ENCODE measurements around the gene KRT8.
"Not testable (repeated sequence)": the region's sequence is repeated elsewhere in the genome, so short reads cannot be mapped to it uniquely, and the experiment has no call there.

KRT8 gene

DNA sequence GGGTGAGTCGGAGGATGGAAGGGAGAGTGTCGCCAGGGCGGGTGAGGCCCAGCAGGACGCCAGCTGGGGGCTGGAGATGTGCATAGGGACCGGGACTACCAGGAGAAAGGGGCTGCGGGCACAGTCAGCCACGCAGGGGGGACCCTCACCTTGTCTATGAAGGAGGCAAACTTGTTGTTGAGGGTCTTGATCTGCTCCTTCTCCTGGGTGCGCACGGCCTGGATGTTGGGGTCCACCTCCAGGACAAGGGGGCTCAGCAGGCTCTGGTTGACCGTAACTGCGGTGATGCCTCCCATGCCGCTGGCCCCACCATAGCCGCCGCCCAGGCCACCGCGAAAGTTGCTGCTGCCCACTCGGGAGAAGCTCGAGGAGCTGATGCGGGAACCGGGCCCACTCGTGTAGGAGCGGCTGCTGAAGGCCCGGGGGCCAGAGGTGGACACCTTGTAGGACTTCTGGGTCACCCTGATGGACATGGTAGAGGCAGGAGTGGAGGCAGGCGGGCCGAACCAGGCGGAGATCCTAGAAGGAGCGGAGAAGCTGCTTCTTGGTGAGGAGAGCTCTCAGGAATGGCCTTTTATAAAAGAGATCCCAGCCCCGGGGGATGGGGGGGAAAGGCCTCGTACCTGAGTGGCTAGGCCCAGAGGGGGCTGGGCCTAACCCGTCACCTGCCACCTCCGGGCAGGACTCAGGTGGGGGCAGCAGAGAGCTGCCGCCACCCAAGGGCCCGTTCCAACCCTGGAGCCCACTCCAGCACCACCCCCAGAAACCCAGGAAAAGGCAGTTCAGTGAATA is at the start of gene KRT8:
Gene KRT8 (minus strand): TSS at position 568 of the 792 bp plus-strand sequence. CDS start 95 bp downstream, at position 473.
- DNase-seq, result not testable (repeated sequence)

DNA sequence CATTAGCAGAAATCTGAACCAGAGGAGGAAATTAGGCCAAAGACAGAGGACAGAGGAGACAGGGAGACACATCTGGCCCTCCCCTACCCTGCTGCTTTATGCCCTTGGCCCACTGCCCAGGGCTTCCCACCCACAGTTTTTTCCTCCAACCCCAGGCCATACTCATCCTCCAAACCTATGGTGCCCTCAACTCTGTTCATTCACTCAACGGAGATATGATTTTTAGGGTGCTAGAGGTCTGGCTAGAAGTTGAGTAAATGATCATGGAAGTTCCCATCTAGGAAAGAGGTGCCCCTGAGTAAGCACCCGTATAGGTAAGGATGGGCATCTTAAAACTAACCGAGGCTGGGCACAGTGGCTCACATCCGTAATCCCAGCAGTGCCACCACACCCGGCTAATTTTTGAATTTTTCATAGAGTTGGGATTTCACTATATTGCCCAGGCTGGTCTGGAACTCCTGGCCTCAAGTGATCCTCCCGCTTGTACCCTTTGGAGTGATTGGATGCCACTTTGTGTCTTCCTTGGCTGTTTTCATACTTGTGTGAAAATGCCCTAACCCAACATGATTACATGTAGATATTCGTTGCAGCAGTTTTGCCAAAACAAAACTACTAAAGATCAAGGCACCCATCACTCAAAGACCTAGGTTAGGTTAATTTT is 48.4 kb upstream of the KRT8 start:
- no peak for DNase-seq

DNA sequence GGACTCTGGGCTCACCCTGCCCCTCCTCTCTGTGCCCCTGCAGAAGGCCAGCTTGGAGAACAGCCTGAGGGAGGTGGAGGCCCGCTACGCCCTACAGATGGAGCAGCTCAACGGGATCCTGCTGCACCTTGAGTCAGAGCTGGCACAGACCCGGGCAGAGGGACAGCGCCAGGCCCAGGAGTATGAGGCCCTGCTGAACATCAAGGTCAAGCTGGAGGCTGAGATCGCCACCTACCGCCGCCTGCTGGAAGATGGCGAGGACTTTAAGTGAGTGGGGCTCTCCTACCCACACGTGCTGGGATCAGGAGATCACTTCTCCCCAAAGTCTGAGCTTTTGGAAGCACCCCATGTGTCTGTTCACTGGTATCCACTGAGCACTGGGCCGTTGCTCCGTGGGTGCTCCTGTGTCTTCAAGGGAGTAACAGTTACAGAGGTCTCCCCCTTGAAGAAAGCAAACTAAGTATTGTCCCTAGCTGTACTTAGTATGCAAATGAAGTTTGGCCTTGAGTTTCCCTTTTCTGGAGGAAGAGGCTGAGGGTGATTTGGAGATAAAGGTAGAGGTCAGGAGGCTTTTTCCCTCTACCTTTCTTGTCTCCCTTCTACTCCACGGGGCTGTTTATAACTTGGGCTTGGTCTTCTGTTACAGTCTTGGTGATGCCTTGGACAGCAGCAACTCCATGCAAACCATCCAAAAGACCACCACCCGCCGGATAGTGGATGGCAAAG is 47.4 kb upstream of the KRT8 start:
- no peak for DNase-seq

DNA sequence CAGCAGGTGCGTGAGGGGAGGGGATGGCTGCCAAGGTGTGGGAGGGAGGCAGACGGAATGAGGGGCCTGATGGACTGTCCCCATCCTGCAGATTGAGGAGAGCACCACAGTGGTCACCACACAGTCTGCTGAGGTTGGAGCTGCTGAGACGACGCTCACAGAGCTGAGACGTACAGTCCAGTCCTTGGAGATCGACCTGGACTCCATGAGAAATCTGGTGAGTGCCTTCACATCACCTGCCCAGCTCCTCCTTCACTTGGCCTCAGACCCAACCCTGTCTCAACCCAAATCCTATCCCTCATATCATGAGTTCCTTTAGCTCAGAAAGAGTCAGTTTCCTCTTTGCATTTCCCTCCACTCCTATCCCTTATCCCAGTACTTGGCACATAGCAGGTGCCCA is 46.8 kb upstream of the KRT8 start:
- no peak for DNase-seq

DNA sequence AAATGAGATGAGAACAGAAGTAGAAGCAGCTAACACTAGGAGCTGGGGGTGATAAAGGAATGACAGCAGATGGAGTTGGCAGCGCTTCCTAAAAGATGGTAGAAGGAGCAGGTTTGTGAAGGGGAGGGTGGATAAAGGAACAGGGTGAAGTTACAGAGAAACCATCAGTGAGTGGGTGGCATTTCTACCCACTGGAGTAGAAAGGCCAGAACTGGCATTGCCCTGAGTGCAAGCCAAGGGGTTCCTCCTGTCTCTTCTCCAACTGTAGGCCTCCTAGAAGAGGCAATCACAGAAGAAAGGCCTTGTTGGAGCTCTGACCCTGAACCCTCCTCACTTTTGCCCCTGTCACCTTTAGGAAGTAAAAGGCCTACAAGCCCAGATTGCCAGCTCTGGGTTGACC is 46.2 kb upstream of the KRT8 start:
- DNase-seq, result no peak

DNA sequence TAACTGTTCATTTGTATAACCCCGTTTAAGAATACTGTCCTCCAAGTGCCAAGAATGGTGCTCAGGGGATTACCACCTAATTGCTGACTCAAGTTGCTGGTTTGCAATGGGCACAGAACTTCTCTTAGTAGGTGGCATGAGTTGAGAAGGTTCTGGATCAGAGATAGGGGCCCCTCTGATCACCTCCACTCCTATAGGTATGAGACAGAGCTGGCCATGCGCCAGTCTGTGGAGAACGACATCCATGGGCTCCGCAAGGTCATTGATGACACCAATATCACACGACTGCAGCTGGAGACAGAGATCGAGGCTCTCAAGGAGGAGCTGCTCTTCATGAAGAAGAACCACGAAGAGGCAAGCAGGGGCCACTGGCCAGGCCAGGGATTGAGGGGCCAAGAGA is 45.7 kb upstream of the KRT8 start:
- no peak for DNase-seq

DNA sequence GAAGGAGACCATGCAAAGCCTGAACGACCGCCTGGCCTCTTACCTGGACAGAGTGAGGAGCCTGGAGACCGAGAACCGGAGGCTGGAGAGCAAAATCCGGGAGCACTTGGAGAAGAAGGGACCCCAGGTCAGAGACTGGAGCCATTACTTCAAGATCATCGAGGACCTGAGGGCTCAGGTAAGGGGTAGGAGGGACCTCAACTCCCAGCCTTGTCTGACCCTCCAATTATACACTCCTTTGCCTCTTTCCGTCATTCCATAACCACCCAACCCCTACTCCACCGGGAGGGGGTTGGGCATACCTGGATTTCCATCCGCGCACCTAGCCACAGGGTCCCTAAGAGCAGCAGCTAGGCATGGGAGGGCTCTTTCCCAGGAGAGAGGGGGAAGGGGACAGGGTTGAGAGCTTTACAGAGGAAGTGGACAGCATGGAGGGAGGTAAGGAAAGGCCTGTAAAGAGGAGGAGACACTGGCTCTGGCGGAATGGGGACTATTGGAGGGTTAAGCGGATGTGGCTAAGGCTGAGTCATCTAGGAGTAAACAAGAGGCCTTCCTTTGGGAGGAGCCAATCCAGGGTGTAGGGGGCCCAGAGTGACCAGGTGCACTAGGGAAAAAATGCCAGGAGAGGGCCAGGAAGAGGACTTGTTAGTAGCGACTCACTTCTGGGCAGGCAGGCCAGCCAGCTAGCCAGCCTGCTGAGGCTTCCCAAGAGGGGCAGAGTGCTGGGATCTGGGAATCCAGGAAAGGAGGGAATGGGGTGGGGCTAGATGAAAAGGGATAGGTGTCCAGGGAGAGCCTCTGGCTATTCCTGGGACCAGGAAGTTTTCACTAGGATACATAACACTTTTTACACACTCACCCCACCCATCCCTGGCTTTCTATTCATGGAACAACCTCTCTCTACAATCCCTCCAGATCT is 44.8 kb upstream of the KRT8 start:
- no peak for DNase-seq

DNA sequence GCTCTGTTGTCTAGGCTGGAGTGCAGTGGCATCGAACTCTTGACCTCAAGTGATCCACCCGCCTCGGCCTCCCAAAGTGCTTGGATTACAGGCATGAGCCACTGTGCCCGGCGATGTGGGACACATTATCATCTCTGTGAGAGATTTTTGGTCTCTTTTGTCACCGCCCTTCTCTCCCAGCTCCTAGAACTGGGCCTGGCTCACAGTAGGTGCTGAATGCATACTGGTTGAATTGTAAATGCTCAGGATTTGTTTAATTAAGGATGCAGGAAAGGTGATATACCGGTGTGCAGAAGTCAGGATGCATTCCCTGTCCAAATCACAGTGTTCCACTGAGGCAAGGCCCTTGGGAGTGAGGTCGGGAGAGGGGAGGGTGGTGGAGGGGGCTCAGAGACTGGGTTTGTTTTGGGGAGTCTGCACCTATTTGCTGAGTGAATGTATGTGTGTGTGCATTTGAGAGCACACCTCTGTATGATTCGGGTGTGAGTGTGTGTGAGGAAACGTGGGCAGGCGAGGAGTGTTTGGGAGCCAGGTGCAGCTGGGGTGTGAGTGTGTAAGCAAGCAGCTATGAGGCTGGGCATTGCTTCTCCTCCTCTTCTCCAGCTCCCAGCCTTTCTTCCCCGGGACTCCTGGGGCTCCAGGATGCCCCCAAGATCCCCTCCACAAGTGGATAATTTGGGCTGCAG is 43.0 kb upstream of the KRT8 start:
- DNase-seq, result no peak

DNA sequence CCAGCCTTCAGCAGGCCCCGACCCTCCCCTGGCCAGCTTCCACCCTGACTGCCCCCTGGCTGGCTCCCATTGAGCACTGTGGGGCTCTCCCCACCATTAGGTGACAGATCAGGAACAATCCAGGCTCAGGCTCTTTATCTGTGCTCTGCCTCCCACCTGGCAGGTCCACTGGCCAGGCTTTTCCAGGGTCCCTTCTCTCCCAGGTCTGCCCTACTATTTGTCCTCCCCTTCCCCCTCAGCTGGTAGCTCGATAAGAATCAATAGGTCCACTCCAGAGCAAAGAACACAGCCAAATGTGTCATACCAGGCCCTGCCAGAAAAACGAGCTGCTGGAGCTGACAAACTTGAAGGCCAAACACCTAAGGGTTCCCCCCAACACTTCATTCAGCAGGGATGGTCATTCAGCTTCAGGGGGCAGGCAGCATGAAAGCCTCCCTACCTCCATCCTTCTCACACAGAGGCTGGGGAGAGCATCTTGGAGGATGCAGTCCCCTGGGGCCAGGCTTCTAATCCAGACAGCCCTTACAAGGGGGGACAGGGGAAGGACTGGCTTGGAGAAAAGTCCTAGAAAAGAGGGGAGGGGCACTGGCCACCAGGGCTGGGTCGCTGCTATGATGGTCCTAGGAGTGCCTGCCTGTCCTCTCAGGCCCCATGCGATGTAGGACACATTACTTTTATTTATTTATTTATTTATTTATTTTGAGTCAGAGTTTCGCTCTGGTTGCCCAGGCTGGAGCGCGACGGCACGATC is 42.1 kb upstream of the KRT8 start:
- no peak for DNase-seq

DNA sequence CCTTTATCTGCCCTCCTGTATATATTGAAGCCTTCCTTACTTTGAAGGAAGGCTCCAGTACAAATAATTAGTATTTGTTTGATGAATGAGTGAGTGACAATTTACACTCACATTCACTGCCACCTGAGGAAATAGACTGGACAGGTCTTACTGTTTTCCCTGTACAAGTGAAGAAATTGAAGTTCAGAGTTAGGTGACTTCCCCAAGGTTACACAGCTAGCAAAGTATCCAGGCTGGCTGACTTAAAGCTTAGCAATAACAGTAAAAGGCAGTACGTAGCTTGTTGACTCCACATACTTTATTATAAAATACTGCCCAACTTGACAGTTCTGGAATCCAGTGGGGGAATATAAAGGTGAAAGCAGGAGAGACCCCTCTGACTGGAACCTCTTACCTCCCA is 41.5 kb upstream of the KRT8 start:
- DNase-seq, result no peak

DNA sequence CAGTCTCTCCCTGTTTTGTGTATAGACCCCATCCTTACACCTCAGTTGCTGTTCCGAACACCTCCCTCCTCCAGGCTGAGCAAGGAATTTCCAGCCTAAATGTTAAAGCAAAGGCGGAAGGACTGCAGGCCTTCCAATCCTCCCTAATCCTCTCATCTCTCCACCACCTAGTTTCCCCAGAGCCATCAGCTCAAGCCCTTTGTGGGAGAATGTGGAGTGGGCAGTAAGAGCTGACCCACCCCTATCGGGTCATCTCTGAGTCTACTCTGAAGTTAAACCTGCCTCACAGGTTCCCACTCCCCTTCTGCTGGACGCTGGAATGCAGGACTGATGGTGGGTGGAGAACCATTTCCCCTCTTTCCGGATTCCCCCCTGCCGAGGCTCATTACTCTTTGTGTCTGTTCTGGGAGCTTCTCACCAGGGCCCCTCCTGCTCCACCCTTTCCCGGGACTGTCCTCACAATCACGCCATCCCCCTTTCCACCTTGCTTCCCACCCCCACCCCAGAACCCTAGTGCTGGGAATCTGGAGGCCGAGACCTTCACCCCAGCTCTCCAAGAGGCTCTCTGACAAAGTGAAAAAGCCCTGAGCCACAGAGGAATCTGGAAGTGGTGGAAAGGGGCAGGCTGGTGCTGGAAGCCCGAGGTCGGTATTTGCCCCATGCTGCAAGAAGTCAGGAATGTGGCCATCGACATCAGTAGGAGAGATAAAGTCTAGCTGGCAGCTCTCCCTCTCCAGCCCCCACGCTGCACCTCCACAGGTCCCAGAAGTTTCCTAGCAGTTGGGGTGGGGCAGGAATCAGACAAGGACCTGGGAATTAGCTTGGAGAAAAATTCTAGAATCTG is 40.7 kb upstream of the KRT8 start:
- DNase-seq, result no peak

DNA sequence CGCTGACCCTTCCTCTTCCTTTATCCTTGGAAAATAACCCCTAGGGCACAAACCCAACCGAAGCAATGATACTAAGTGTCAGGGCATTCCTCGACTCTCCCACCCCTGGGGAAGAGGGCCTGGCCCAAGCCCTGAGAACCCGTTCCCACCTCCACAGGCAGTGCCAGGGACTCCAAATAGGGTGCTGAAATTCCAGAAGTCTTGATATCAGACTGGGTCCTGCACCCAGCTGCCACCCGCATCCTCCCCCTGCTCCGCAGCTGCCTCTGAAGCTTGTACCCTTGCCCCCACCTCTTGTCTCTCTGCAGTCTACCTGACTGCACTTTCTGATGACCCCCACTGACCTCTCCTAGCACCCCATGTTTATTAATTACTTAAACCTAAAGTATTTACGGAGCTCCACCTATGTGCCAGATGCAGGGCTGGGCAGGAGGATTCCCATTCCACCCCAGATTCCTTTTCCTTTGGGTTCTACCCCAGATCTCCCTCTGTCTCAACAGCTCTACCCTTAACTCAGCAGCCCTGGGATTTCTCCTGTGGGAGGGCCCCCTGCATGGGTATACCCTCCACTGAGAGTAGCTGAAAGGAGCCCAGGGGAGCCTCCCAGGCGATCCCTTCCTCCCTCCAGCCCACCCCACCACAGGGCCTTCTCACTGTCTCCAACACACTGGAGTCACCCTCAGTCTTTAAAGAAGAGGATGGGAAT is 40.0 kb upstream of the KRT8 start:
- DNase-seq, result no peak

DNA sequence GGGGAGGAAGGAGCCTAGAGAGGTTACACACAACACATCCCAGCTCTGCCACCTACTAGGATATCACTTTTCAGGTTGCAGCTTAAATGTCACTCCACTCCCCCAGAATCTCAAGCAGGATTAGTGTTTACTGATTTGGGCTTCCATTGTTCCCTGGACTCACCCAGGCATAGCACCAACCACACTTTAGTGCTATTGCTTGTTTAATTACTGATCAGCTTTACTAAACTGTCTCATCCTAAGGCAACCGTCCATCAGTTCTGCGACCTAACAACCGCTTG is 38.0 kb upstream of the KRT8 start:
- no peak for DNase-seq

DNA sequence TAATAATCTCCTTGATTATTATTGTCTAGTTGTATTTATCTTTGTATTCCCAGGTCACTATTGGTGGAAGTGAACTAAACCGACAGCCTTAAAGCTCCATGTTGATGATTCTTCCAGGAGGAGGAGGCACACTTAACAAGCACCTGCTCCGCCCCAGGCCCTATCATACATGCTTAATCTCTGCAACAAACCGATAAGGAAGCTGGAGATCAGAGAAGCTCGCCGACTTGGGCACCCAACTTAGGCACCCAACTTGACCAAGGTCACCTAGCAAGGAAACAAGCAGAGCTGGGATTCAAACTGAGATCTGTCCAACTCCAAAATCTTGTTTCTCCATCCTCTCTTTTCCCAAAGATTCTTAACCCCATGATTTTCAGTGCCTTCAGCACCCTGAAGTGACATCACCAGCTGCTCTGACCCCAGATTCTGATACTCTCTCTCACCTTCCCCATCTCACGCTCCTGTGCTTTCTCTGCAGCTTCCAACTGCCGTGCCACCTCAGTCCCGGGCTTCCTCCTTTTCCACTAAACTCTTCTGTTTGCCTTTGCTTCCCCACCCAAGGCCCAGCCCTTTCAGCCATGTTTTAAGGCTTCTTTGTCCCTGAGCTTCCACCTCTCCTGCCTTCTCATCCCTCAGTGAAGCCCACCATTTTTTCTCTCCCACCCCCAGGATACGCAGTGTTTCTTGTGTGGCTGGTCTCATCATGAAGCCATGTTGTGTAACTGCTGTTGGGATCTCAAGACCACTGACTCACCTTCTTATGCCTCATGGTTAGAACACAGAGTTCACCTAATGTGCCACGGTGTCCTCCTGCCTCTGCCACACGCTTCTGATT is 37.4 kb upstream of the KRT8 start:
- DNase-seq, result no peak

DNA sequence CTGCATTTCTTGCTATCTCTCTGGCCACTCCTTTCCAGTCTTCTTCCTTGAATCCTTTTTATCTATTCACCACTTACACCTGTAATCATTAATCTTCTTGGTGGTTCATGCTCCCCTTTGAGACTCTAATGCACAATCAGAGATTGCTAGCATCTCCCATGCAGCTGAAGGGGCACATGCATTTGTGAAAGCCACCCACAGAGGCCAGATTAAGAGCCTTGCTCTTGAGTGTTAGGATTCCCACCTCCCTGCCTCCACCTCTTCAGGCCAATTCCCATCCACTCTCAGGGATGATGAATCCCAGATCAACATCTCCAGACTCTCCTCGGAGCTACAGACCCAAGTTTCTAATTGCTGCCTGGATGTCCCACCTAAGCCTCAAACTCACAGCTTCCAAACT is 24.7 kb upstream of the KRT8 start:
- no peak for DNase-seq

DNA sequence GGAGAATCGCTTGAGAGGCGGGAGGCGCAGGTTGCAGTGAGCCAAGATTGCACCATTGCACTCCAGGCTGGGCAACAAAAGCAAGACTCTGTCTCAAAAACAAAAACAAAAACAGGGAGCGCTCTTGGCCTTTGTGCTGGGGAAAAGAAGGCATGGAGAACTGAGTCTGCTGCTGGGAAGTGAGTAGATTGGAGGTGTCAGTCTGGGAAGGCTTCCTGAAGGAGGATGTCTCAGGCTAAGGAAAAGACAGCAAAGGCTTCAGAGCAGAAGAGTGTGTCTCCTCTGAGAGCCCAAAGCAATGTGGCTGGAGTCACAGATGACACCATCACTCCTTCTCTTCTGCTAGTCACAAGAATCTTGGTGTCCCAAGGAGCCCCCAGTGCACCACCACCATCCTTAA is 23.1 kb upstream of the KRT8 start:
- DNase-seq, result no peak

DNA sequence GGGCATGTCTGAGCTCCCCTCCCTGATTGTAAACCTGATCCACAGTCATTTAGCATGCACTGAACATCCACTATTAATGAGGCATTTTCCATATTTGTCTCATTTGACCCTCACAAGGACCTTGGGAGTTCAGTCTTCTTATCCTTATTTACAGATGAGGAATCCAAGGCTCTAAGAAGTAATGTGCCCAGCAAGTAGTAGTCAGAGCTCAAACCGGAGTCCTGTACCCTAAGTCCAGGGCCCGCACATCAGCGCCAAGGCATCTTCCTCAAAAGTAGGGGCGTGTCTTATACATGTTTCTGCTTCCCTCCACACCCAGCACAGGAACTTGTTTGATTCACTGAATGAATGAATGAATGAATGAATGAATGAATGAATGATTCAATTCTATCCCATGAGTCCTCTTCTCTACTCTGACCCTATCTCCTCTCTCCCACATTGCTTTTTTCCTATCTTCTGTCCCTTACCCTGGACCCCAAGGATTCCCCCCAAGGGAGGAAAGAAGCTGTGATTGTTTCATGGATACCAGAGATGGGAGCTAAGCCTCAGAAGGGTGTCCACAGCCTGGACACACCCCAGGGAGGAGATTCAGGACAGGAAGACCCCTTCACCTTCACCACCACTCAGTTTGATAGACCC is 21.8 kb upstream of the KRT8 start:
- no peak for DNase-seq

DNA sequence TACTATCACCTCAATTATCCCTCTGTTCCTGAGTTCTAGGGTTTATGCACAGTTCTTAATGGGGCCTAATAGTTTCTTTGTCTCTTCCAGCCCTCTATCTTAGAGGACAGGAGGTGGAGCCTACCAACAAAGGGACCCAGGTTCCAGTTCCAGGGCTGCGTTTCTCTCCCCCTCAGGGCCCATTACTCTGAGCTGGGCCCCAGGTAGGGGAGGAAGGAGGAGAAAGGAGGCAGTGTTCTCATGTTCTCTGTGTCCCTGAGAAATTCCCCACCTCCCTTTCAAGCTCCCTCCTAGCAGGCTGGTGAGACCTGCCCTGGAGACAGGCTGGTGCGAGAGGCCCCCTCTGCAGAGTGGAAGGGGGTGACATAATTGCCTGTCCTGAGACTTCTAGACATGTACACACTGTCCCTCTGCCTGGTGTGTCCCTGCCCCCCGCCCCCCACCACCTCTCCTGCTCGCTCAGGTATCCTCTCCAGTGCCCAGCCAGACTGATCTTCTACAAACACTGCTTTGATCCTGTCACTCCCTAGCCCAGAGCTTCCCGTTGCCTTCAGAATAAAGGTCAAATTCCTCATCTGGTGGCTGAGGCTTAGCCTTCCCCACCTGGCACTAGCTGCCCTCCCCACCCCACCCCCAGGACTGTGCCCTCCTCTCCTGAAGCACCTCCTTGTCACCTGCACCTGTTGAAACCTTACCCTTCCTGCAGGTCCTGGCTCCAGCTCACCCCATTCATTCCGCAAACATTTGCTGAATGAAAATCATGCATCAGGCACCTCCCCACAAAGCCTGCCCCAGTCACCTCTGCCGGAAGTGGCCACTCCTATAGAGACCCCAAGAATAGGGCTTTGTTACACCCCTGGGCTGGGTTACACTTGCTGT is 21.1 kb upstream of the KRT8 start:
- no peak for DNase-seq
